ENCODE measurements around the gene WNT8A.
"Not testable (repeated sequence)": the region's sequence is repeated elsewhere in the genome, so short reads cannot be mapped to it uniquely, and the experiment has no call there.

Gene WNT8A, protein sequence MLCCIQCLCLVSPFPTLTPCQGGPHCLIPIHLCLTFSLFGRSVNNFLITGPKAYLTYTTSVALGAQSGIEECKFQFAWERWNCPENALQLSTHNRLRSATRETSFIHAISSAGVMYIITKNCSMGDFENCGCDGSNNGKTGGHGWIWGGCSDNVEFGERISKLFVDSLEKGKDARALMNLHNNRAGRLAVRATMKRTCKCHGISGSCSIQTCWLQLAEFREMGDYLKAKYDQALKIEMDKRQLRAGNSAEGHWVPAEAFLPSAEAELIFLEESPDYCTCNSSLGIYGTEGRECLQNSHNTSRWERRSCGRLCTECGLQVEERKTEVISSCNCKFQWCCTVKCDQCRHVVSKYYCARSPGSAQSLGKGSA

DNA sequence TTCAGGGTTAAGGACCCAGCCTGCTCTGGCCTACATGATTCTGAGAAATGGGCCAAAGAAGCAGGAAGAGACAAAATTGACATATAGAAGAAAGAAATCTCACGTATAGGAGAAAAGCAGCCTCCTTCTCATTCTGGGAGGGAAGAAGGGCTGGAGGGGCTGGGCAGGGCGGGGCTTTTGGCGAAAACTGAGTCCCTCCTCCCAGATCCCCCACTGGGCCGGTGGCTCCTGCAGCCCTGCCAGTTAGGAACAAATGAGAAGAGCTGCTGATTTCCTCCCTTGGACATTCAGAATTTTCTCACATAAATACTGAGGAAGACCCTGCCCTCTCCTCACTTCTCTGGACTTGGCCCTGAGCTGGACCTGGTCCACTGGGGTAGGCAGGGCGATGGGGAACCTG is at the start of gene WNT8A:
TSS of gene WNT8A (plus strand) at position 332 of the 400 bp plus-strand sequence. CDS start 95 bp downstream, outside the sequence.
- no peak for DNase-seq

DNA sequence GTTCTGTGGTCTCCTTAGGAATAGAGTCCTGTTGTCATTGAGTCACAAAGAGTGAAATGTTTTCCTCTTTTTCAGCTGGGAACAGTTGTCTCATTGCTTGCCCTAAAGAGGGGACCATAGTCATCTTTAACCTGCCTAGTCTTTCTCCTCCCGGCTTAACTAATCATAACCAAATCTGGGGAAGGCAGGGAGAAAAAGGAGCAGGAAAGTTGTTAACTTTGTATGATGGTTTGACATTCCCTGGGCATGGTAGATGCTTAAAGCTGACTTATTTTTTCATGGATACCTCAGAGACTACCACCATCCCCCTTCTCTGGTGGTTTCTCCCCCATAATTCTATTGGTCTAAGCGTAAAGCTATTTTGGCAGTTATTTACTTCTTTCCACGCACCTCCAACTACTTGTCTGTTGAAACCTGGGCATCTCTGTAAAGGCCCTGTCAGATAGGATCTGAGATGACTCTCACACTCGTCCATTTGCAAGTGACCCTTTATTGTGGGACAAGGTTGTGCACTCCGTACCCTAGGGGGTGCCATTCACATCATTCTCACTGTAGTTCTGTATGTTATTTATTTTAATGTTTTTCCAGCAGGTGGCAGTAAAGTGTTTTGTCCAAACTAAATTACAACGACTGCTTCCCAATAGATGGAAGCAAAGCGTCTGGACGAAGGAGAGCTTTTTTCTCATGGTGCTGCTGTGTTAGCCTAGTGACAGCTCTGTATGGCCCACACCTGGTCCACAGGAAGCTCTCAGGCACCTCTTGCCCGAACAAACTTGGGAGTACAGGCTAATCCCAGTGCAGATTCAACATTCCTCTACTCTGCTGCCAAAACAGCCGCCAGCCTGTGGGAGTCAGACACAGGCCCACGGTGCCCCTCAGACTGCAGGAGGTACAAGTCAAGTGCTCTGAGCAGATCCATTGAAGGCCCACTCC is 48.0 kb upstream of the WNT8A start:
- peak; percentile 59 for DNase-seq

DNA sequence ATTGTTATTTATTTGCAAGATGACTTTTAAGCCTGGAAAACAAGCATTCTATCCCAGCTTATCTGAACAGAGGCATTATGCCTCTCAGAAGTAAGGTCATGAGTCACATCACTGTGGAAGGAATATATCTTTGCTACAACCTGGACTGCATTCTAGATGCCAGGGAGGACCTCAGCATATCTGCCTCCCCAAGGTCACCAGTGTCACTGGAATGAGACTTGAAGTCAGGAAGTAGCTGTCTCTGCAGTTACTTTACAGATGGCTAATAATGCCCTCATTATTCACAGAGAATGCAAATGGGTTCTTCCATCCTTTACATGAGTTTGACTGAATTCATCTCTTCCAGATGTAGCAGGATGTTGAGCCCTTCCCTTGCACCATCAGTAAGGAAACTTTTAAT is 46.6 kb upstream of the WNT8A start:
- no peak for DNase-seq

DNA sequence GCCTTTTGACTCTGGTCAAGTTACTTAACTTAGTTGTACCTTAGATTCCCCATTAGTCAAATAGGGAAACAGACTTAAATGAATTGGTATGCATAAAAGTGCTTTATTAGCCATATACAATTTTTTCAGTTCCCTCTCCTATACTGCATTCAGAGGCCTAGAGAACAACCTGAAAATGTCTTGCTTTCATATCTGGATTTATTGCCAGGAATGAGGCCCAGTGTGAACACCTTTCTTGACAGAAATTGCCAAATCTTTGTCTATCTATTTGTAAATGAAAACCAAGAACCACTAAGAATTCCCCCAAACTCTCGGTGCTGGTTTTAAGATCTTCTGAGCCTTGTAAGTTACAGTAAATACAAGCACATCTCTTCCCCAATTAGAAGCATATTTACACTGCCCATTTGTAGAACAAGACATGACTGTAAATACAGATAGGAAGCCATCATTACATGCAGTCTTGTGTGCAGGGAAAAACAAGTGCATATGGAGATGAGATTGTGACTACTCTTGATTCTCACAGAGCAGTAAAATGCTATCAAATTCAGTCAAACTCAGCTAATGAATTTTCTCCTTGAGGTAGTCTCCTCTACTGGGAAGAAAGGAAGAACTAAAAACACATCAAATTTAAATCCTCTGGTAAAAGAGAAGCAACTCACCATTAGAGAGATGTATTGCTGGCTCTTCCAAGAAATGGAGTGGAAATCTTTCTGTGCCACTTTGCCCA is 45.8 kb upstream of the WNT8A start:
- DNase-seq = no peak

DNA sequence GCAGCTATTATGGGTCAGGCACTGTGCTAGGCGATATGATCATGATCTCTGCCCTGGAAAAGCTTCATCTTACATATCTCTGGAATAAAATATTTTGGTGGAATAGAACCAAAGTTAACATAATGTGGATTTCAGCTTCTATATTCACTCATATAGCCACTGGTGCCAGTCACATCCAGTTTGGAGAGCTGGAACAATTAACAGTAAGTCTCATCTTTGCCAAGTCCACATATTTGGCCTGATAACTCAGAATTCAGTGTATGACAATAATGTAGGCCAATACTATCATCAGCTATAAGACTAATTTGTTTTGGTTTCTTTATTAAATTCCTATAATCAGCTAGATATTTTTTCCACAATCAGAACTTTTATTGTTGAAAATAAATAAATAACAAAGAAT is 45.0 kb upstream of the WNT8A start:
- no peak for DNase-seq

DNA sequence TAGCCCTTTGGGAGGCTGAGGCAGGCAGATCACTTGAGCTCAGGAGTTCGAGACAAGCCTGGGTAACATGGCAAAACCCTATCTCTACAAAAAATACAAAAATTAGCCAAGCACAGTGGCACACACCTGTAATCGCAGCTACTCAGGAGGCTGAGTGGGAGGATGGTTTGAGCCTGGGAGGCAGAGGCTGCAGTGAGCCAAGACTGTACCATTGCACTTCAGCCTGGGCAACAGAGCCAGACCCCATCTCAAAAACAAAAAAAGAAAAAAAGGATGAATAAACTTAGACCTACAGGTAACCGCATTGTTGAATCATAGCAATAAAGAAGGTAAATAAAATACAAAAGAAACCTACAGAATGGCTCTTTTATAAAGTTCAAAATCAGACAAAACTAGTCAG is 38.5 kb upstream of the WNT8A start:
- DNase-seq = not testable (repeated sequence)

DNA sequence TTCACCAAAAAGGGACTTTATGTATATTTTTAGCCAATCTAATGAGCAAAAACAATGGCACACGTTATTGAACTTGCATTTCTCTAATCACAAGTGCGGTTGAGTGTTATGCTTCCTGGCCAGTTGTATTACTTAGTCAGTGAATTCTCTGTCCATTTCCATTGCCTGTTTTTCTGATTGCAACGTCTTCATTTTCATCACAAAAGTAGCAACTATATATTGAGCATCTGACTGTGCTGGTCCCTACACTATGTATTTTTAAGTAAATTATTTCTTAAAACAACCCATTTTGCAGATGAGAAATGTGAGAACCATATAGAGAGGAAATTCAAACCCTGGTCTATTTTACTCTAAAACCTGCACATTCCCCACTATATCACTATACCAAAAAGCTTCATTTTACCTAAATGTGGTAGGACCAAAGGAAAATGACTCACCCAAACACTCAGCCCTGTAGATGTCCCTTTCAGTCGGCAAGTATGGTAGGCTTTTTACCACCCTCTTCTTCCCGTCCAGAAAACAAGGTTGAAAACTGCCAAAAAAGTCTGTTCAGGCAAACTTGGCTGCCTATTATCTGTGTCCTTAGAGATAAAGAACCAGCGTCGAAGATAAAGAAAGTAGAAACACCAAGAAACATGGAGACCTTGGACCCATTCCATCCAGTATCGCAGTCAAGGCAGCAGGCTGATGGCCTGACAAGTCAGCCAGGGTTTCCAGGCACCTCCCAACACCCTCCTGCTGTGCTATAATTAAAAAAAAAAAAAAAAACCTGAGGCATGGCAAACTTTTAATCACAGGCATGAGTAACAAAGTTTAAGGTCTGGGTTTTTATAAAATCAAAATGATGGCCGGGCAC is 32.2 kb upstream of the WNT8A start:
- DNase-seq = no peak

DNA sequence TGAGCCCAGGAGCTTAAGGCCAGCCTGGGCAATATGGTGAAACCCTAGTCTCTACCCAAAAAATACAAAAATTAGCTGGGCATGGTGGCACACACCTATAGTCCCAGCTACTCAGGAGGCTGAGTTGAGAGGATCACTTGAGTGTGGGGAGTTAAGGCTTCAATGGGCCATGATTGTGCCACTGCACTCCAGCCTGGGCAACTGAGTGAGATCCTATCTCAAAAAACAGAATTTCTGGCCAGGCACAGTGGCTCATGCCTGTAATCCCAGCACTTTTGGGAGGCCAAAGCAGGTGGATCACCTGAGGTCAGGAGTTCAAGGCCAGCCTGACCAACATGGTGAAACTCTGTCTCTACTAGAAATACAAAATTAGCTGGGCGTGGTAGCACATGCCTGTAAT is 31.1 kb upstream of the WNT8A start:
- DNase-seq = not testable (repeated sequence)

DNA sequence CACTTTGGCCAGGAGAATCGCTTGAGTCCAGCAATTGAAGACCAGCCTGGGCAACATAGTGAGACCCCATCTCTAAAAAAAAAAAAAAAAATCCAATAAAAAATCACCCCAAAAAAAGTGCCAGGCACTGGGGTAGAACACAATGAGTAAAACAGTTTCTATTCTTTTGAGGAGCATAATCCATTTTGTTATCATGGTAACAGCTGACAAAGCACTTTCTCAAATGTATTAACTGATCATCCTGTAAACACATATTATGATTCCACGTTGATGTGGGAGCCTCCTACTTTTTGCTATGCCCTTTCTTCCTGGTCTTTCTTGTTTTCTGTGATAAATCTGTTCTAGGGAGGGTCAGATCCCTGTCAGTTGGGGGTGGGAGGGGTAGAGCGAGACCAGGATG is 30.3 kb upstream of the WNT8A start:
- DNase-seq = no peak

DNA sequence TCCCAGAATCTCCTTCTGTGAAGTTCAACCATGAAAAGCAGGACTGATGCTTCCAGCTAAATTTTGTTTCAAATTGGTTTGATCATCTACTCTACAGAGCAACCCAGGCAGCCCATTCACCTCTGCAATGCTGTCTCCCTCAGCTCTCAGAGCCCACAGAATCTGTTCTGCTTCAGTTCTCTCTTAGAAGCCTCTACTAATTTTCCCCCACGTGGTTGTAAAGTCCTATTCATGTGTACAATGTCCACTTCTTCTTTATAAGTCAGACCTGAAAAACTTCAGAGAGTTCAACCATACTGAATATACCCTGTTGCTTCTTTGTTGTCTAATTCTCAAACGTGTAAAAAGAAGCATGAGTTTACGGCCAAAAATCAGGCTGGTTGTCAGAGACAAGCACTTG is 29.6 kb upstream of the WNT8A start:
- no peak for DNase-seq

DNA sequence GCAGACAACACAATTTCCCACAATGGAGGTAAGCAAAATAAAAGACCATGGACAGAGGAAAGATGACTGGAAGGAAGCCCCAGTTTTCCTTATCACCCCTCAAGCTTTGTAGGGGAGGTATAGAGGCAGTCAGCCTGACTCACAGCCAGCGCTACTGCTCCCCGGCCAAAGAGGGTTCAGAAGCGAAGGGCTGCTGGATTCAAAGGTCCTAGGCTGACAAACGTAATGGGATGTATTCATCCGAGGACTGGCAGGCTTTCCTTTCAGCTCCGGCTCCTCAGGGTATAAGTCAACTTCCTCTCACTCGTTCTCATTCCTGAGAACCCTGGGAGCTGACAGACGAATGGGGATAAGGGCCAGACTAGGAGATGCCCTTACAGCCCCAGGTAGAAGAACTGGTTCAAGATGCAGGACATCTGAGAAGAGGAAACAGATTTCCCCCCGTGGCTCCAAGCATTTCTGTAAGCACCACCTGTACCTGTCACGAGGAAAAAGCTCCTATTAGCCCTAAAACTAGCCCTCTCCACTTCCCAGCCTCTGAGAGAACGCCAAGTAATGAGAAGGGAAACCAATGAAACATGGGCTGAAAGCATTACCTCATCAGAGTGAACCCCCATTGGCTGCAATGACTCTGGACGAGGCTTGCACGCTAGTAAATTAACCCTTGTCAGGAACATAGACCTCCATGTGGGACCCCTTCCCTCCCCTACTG is 28.8 kb upstream of the WNT8A start:
- no peak for DNase-seq

DNA sequence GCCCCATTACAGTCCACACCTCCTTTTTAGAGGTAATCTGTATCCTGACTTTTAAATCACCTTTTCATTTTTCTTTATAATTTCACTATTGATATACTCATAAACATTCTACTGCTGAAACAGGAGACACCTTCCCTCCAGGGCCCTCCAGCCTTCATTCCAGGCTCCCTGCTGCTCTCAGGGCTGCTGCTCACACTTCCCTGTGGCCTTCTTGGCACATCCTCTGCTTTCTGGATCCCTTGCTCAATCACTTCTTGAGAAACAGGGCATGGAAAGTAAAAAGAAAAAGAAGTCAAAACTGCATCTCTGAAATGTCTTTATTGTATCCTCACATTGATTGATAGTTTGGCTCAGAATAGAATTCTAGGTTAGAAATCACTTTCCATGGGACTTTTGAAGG is 19.3 kb upstream of the WNT8A start:
- no peak for DNase-seq

DNA sequence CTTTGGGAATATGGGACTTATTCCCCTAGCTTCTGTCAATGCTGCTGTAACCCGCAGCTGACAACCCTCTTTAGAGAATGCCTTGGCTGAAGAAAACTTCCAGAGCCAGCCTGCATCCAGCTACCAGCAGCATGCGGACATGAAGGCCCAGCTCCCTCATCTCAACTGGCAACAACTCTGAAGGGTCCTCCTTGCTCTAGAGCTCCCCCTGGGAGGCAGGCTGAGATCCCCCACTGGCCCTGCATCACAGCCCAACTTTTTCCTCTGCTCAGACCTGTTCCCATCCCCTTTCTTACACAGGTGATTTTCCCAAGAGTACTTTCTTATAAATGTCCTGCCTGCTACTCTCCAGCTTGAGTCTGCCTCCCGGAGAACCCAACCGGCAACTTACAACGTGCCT is 18.7 kb upstream of the WNT8A start:
- no peak for DNase-seq

DNA sequence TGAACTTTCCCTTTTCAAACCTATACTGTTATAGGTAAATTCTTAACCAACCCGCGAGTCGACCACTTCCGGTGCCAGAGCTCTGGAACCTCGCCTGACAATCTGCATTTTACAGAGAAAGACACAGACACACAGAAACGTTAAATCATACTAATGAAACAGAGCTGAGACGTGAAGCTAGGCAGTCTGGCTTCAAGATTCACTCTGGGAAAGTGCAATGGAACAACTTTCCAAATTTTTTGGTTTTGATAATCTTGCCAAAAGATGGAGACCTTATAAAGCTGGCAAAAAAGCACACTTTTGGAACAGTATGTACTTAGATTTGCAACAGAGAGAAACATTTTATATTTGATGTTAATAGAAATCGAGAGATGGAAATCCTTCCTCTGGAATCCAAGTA is 15.9 kb upstream of the WNT8A start:
- DNase-seq = no peak

DNA sequence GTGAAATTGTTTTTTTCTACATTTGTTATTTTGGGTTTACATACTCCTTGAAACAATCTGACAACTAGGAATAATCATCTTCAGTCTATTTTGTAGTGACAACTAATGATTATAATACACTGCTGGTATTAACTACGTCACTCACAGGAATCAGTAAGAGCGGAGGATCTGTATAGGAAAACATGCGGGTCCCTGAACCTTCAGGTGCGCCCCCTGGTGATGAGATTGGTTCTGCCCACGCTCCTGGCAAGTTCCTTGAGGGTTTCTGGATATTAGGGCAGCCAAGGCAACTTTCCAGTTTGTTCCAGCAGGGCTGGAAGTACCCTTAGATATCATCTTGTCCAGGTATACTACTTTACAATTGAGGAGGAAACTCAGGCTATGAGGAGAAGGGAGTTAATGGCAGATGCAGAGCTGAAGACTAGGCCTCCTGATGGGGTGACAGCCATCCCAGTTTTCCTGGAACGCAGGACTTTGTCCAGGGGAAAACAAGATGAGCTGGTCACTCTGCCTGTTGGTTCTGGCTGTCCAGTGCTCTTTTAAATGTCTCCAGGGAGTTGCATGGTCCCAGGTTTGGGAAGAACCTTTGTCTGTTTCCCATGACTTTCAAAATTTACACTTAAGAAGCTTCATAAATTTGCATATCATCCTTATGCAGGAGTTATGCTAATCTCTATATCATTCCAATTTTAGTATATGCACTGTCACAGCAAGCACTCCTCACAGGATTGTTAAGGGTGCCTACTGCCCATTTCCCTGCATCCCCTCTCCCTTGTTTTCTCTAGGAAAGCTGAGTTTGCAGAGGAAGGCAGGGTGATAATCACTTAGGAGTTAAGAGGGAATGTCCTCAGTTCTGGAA is 14.9 kb upstream of the WNT8A start:
- DNase-seq = no peak

DNA sequence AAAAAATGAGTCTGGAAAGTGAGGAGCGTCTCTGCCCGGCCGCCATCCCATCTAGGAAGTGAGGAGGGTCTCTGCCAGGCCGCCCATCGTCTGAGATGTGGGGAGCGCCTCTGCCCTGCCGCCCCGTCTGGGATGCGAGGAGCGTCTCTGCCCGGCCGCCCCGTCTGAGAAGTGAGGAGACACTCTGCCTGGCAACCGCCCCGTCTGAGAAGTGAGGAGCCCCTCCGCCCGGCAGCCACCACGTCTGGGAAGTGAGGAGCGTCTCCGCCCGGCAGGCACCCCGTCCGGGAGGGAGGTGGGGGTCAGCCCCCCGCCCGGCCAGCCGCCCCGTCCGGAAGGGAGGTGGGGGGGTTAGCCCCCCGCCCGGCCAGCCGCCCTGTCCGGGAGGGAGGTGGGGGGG is 13.8 kb upstream of the WNT8A start:
- not testable (repeated sequence) for DNase-seq

DNA sequence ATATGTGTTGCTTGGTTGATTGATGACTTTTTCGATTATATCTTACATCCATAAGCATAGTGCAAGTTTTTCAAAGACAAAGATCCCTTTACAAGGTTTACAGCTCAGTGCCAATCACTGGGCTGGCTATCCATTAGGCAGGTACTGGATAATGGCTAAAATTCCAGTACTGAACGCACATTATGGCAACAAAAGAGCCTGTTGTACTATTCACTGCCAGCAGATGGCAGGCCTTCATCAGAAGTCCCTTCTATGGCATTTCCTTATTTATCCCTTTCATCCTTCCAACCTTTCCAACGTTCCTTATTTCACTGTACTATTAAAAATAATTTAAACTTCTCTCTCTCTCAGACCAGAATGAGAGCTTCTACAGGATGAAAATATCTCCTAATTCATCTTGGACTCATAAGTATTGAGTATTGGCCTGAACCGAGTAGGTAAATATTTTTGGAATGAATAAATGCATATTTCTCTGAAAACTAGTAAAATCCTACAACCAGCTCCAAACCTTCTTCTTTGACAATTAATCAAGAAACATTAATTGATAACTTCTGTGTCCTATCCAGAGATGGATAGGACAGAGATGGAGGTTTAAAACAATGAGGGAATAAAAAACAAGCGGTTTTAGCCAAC is 6.7 kb upstream of the WNT8A start:
- peak; percentile 30 for DNase-seq

DNA sequence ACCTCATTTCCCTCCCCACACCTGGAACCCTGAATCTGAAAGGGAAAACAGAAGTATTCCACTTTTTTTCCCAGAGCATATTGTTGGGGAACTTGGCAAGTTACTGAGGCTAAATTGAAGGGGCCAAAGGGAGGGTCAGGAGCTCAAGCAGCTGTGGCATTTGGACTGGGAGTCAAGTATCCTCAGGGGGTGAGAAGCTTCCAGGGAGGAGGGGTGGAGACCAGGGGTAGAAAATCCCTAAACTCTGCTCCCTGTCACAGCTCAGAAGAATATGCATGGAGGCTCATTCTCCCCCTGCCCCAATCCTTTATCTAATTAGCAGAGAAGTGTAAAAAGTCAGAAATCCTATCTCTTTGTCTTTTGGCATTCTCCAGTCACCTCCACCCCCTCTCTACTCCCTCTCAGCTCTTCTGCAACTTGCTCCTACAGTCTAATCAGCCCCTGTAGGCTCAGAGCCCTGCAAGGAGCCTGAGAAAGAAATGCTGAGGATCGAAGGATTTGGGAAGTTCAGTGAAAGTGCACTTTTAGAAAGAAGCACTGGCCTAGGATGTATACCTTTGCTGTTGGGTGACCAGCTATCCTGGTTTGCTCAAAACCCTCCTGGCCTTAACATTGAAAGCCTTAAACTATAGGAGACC is 5.7 kb upstream of the WNT8A start:
- no peak for DNase-seq

DNA sequence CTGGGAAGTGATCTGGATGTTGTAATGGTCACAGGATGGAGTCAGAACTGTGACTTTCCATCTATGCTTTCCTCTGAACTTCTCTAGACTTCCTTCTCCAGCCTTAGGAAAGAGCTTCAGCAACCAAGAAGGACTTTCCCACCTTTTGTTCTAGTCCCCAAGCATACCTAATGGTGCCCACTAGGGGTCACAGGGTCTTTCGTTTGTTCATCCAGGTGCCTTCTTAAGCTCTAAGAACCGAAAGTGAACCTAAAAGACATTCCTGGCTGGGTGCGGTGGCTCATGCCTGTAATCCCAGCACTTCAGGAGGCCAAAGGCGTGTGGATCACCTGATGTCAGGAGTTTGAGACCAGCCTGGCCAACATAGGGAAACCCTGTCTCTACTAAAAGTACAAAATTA is 1.8 kb upstream of the WNT8A start:
- DNase-seq = no peak

DNA sequence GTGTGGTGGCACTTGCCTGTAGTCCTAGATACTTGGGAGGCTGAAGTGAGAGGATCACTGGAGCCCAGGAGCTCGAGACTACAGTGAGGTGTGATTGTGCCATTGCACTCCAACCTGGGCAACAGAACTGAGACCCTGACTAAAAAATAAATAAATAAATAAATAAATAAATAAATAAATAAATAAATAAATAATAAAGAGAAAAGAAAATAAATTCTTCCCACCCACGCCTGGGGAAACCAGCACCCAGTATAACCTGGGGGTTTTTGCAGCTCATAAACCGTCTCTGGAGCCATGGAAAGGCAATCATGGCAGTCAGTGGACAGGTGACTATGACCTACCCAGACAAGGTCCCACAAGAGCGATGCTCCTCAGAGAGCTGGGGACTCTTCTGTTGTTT is 7.9 kb downstream of the WNT8A start:
- DNase-seq = no peak

Measured in NCI-H510A (cell line).